Measurements from ENCODE around the gene CCDC91.
"Not testable (repeated sequence)": the region's sequence is repeated elsewhere in the genome, so short reads cannot be mapped to it uniquely, and the experiment has no call there.

CCDC91 gene

GRCh38 chr12:28379779-28380178, 189.5 kb downstream of the CCDC91 start:
- not testable (repeated sequence) for DNase-seq

DNA sequence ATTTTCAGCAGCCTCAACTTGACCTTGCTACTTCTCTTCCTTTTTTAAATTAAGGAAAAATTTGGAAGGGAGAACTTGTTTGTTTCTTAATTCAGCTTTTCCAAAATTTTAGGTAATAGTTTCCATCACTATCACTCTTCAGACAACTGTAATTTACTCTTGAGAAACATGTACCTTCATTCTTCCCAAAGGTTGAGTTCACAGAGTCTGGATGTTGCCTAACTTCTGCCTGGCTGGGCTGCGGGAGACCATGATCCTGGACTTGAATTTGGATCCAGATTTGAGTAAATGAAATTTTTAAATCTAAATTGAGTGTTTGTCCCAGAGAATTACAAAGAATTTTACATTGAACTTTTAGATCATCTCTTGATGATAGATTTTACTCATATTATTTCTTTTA, 193.1 kb downstream of the CCDC91 start:
- no peak for DNase-seq

- no peak for DNase-seq
Observed at GRCh38 chr12:28388879-28389278, 198.6 kb downstream of the CCDC91 start.

GRCh38 chr12:28390206-28390605, 199.9 kb downstream of the CCDC91 start:
- DNase-seq: no peak

DNA sequence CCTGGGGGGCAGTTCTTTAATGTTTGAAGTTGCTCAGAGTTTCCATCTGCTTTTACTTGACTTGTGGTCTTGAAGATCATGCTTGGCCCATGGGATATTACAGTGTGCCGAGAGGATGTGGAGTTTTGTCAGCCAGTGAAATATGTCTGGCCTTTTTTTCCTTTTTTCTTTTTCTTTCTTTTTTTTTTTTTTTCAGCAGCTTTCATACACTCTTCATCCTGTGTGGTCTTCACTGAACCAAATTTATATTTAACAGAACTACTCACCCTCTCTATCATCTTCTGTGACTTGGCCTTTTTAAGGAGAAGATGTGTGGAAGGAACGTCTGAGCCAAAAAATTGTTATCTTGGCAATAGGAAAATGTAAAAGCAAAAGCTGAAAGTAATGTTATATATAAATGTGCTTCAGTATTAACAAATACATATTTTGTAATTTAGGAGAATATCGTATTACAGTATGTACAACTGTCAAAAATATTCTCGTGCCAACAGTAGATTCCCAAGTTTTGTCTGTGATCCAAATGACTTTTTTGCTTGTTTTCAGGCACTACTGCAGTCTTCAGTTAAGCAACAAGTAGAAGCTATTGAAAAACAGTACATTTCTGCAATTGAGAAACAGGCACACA, 200.6 kb downstream of the CCDC91 start:
- no peak for DNase-seq

DNA sequence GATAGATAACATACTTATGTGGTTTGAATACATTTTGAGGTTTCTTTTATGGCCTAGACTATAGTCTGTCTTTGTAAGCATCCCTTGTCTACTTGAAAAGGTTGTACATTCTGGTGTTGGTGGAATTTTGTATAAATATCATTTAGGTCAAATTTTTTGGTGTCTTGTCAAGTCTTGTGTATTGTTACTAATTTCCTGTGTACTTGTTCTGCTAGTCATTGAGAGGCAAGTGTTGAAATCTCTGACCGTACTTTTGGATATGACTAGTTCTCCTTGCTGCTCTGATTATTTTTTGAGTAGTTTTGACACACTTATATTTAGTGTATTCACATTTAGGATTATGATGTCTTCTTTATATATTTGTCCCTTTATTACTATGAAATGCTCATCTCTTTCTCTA, 219.6 kb downstream of the CCDC91 start:
- DNase-seq: no peak

- DNase-seq: no peak
Observed at GRCh38 chr12:28413460-28414109, 223.3 kb downstream of the CCDC91 start.

GRCh38 chr12:28415755-28416154, 225.5 kb downstream of the CCDC91 start:
- DNase-seq: no peak

DNA sequence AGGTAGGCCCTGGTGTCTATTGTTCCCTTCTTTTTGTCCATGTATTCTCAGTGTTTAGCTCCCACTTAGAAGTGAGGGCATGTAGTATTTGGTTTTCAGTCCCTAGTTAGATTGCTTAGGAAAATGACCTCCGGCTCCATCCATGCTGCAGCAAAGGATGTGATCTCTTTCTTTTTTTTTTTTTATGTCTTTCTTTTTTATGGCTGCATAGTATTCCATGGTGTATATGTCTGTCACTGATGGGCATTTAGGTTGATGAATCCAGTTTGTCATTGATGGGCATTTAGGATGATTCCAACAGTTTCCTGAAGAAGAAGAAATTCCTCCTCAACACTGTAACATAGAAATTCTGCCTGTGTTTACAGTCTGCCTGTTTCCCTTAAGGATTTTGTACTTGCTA, 231.1 kb downstream of the CCDC91 start:
- DNase-seq: no peak

- DNase-seq: no peak
Observed at GRCh38 chr12:28424965-28425364, 234.7 kb downstream of the CCDC91 start.

DNA sequence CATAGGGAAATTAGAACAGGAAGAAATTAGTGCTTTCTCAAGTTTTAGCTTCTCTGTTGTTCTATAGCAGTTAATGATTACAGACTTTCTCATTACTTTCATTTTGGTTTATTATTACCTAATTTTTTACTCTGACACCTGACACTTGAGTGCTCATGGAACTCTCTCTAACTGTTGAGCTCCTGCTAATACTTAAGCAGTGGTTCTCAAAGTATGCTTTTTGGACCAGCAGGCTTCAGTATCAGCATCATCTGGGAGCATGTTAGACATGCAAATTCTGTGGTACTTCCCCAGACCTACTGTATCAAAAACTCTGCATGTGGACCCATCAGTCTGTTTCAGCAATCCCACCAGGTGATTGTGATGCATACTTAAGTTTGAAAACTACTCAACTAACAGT, 235.3 kb downstream of the CCDC91 start:
- no peak for DNase-seq

- DNase-seq: no peak
Observed at GRCh38 chr12:28427046-28427445, 236.8 kb downstream of the CCDC91 start.

DNA sequence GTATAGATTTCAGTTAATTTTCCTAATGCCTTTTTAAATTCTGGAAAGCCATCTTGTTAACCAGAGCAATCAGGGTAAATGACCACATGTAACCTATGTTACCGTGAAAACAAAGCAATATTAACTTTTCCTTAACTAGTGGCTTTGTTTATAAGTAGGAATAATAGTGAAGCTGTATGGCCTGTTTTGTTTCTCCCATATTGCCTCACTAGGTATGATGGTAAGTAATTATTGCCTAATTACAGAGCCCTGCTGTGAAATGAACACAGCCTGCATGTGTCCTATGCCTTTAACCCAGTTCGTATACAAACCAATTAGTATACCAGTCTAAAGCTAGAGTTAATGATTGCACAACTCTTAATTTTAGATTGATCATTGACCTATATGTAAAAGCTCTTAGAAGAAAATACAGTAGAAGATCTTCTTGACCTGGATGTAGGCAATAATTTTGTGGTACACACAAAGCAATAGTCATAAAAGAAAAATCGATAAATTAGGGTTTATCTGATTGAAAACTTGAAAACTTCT, 249.9 kb downstream of the CCDC91 start:
- DNase-seq: no peak

DNA sequence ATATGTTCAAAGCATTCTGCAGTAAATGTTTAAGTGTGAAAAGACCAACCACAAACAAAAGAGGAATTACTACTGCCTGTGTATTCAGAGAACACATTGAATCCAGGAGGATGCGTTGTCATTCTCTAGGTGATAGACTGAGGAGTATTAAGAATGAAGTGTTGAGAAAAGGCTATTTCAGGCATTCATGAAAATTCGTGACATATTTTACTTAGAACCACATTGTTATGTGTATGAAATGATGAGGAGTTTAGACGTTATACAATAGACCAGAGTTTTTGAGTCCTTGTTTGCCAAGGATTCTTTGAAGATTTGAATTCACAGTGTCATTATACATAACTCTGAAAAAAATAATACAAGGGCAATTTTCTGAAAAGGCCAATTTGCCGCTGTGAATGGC, 251.8 kb downstream of the CCDC91 start:
- no peak for DNase-seq

DNA sequence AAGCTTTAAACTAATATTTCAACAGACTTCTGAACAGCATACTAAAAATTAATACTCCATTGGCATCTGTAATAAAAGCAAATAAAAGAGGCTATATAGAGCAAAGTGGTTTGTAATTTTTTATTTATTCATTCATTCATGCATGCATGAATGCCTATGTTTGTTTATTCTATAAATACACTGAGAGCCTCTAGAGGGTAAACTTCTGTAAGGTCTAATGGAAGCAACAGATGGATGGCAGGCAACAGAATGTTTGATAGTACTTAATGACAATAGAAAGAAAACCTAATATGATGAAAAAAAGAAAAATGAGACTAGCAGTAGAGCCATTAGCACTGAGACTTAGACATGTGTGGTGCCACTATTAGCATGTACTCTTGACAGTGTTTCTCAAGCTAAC, 253.1 kb downstream of the CCDC91 start:
- DNase-seq: no peak

DNA sequence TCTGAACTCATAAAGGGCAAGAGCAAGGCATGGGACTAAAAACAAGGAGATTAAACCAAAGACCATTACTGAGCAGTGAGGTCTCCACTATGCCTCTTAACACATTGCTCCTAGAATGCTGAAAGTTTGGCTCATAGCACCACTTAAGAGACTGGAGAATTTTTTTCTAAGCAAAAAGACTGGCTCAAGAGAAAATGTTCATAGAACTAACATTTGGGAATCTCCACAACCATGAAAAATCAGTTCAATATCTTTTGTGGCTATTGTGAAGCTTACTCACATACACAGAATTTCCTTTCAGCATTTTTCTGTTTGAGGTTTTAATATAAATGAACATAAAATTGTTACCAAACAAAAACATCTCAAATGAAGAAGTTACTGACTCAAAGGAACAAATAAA, 255.8 kb downstream of the CCDC91 start:
- DNase-seq: no peak

DNA sequence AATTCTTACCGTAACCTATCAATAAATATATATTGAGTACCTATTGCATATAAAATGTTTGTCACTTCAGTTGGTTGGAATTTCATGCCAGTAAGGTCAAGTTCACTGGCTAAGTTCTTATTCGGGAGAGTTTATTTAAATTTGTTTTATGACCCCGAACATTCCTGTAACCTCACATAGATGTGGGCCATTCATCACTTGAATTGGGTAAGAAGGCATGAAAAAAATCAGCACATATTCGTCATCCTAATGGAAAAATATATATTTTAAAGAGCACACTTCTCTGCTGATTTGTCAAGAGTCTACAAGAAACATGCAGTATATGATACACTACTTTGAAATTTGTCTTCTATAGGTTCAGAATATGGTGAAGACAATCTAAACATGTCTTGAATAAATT, 263.4 kb downstream of the CCDC91 start:
- no peak for DNase-seq

DNA sequence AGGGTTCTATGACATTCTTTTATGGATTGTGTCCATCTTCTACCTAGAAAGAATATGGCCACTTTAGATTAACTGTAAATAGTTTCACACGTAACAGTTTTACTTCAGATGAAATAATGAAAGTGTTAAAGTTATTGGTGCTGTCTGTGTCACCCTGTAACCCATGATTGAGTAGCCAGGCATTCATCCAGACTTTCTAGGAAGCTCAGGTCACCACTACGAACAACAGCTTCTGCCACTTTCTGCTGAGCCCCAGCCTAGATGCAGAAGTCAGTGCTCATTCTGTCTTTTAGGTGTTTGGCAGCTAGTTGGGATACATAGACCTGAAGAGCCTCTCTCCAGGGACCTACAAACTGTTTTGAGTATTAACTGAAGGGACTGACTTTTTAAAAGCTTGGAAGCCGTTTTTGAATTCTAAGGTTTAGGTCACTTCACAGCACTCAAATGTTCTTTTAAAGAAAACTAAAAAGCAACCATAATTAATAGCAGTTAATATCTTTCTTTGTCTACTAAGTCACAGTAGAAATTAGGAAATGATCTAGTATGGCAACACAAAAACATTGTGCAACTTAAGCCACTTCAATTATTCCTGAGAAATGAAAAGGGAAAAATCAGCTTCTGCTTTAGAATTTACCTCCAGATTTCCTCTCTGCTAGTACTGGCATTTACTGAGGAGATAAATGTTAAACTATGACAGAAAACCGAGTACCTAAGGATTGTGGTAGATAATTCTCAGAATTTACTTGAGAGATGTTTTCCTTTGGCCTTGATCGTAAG, 266.9 kb downstream of the CCDC91 start:
- DNase-seq: no peak

- no peak for DNase-seq
Observed at GRCh38 chr12:28457785-28458184, 267.5 kb downstream of the CCDC91 start.

DNA sequence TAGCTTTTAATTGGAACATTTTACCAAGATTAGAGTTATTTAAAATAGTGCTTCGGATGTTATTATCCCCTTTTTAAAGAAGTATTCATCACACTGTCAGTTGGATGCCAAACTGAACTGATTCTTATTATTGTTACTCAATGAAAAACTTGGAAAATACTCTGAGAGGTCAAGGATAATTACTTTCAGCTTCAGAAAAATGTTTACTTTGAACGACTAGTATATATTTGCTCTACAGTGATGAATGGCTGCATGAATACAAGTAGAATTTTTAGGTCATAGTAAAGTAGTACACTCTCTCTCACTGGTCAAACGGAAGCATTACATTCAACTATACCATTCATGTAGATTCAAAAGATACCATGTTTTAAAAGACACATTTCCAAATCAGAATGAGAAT, 269.2 kb downstream of the CCDC91 start:
- DNase-seq: no peak

DNA sequence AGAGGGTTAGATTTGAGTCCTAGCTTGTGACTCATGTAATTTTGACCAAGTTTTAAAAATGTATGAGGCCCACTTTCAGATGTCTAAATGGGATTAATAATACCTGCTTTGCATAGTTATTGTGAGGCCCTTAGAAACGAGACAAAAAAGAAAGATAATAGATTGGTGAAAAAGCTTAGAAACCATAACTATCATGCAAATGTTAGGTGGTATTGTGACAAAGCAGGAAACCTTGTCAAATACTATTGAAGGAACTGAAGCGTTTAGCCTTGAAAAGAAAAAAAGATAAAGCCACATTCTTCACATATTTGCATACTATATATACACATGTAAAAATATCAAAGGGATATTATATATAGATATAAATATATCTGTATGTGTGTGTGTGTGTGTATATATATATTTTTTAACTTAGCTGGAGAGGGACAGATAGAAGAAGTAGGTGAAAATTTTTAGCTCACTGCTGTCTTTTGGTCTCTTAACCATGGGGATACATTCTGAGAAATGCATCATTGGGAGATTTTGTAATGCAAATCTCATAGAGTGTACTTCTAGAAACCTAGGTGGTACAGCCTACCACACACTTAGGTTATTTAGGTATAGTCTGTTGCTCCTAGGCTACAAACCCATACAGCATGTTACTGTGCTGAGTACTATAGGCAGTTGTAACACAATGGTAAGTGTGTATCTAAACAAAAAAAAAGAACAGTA, 270.3 kb downstream of the CCDC91 start:
- DNase-seq: no peak

DNA sequence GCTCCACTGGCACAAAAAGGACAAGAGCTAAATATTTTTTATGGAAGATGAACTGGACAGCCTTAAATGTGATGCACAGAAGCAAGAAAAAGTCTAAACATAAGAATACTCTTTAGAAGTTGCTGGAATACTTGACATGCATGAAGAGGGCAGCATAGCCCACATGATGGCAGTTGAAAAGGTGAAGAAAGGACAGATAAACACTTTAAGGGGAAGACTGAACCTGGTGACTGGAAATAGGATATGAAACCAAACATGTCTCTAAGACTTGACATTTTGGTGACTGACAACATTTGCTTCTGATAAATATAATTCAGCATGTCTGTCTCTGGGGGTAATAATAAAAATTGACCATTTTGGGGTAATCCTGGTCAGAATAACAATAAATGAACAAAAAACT, 273.1 kb downstream of the CCDC91 start:
- no peak for DNase-seq

DNA sequence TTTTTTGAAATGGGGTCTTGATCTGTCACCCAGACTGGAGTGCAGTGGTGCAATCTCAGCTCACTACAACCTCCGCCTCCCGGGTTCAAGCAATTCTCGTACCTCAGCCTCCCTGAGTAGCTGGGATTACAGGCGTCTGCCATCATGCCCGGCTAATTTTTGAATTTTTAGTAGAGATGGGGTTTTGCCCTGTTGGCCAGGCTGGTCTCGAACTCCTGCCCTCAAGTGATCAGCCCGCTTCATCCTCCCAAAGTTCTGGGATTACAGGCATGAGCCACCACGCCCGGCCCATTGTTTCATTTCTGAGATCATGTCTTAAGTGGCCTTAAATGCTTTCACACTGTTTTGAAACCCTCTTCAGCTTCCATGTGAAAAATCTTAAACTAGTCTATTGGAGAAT, 281.5 kb downstream of the CCDC91 start:
- not testable (repeated sequence) for DNase-seq
